Astrocyte of the hippocampus (primary cell): ENCODE results near the gene TFAP2B.

Source experiments
- DNase-seq: peaks from one replicate; pipeline ENCODE4 v3.0.0; 2011; ENCODE audit warnings: low read depth, low spot score

The TFAP2B gene

DNA sequence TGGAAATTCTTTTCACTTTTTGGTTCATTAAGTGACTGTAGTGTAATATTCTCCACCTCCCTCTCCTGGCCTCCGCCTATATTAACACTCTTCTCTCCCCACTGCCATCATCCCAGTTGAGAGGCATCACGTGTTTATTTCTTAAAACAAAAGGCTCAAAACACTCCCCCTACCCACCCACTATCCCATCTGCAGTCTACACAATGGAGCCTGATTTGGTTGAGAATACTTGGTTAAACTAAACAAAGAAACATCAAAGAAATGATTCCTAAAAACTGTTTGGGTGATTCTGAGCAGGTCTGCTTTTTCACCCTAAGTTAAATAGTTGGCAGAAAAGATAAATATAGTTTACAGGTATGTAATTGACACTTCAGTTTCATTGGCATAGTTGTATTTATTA lies 5.9 kb downstream of the TFAP2B start:
- DNase-seq: no peak

DNA sequence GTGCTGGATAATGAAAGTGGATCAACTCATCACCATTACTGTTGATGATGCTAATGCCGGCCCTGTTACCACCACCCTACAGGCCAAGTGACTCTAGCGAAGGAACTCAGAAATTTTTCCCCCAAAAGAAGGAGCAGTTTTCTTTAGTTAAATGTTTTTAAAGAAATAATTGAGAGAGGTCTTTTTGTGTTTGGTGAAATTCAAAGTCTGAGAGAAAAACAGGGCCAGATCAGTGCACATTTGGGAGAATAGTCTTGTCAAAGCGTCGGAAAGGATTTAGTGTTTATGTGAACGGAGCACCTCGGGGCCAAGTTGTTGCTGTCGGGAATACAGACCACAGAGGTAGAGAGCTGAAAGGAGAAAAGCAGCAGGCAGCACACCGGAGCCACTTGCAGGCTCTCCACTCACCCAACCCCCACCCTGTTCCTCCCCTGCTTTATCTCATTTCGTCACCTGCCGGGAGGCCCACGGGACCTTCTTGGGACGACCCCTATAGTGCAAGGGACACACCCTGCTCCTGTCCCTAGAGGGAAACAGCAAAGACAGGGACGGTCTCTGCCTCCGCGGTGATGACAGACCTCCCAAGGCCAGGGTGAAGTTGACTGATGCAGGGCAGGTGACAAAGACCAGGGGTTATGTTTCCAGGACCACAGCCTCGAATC lies 6.8 kb downstream of the TFAP2B start:
- DNase-seq: no peak

GRCh38 chr6:50826037-50826761 lies 7.5 kb downstream of the TFAP2B start:
- DNase-seq: no peak

GRCh38 chr6:50826803-50827202 lies 8.1 kb downstream of the TFAP2B start:
- DNase-seq: no peak

- no peak for DNase-seq
Measured at GRCh38 chr6:50829049-50829448, 10.4 kb downstream of the TFAP2B start.

GRCh38 chr6:50829898-50830444 lies 11.3 kb downstream of the TFAP2B start:
- no peak for DNase-seq

- no peak for DNase-seq
Measured at GRCh38 chr6:50831186-50831585, 12.5 kb downstream of the TFAP2B start.

DNA sequence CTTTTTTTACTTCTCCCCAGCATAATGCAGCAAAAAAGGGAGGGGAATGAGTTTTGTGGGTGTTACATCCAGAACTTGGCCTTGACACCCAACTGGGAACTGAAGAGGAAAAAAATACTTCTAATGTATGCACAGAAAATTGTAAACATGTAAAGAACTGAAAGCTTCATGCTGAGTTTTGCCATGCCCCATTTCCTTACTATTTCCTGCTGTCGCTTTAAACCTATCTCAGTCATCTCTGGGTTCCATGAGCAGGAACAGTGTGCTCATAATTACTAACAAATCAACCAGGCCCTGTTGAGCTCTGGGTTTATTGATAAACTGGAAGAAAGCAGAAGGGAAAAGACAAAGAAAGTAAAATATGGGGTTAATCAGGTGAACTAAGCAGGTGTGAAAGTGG lies 14.2 kb downstream of the TFAP2B start:
- DNase-seq: no peak

DNA sequence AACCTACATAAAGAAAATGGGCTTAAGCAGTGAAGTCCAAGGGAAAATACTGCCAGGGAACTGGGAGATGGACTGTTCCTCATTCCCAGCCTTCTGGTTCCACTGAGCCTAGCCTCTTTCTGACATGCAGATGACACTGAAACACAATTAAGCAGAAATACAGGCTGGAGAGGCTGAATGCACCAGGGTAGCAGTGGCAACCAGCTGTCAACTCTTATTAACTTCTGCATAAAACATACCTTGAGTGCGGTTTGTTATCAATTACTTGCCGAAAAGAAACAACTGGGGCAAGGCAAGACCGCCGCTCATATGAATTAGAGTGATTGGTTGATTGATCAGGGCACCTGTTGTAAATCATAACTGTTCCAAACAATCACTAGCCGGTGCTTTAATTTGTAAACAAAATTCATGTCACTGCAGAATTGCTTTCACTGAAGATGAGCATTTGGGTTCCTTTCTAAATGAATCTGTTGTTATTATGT lies 16.3 kb downstream of the TFAP2B start:
- no peak for DNase-seq

GRCh38 chr6:50836231-50836630 lies 17.6 kb downstream of the TFAP2B start:
- no peak for DNase-seq

GRCh38 chr6:50837589-50838445 lies 19.1 kb downstream of the TFAP2B start:
- no peak for DNase-seq

DNA sequence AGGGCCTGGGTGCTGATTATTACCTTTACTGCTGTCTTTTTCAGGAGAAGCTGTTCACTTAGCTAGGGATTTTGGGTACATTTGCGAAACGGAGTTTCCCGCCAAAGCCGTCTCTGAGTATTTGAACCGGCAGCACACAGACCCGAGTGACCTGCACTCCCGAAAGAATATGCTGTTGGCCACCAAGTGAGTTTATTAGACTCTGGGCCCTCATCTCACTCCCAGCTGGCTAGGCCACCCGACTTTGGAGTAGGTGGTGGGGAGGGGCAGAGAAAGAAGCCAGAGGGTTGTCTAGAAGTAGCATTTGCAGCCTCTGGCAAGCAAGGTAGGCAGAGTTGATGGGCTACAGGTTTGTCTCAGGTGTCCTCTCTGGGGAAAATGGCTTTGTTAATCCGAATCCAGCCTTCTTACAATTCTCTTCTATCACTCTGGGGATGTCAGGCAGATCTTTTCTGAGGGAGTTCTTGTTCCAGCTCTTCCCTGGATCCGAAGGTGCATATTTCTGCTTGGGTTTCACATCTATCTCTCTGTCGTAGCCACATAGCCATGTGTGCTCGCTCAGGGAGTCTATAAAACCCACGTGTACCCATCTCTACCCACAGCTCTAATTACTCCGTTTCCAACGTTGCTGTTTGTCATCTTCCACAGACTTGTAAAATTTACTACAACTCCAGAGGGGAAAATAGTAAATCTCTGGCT lies 21.6 kb downstream of the TFAP2B start:
- no peak for DNase-seq

DNA sequence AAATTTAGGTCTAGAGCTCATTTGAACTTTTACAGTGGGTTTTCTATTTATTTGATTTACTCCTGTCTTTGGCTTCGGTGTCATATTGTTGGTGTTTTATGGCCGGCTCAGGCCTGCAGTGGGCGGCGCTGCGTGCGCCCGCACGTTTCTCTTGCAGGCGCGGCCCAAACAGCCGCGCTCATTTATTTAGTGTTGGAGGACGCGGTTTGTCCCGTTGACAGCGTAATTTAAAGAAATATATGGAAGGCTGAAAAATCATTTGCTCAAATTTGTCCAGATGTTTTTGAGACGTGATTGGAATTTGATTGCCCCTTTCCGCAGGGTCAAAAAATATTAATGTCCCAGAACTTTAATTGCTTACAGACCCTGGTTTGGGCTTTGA lies 22.1 kb downstream of the TFAP2B start:
- no peak for DNase-seq

DNA sequence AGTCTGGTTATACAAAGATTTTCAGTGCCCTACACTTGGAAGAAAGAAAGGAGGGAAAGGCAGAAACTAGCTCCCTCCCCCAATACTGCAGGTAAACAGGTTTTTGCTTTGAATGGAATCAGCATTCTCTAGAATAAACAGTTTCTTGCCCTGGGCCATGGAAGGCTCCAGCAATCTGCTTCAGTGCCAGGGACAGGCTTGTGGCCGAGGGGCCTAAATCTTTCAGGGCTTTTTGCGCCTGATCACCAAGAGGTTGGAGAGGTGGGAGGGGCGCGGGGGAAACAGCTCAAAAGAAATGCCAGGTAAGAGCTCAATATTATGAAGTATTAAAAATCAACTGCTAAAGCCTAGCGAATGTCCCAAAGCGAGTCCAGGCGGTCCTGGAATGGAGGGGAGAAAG lies 23.8 kb downstream of the TFAP2B start:
- no peak for DNase-seq

DNA sequence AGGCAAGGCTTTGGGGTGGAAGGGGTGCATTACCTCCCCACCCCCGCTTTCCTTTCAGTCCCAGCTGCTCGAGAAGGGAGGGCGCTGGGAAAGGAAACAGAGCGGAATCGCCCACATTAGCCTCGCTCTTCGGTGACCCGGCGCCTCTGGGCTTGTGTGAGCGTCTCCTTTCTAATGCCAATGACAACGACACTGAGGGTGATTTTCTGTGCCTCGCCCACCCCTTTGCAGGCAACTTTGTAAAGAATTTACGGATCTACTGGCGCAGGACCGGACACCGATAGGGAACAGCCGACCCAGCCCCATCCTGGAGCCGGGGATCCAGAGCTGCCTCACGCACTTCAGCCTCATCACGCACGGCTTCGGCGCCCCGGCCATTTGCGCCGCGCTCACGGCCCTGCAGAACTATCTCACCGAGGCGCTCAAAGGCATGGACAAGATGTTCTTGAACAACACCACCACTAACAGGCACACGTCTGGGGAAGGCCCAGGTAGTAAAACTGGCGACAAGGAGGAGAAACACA lies 24.3 kb downstream of the TFAP2B start:
- DNase-seq: no peak

DNA sequence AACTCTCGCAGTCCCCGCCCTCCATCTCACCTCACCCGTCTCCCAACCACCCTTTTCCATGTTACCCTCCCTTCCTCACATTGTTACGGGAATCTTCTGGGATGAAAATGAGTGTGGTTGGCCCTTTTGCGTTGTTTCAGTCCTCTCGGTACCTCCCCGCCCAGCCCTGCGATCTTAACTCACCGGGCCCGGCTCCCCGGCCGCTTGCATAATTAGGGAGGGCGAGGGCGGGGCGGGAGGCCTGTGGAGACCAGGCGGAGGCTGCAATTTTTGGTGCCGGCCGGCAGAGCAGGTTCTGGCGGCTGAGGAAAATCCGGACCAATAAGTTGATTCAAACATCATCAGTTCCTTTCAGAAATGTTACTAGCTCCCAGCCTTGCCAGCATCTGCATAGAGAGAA lies 25.2 kb downstream of the TFAP2B start:
- DNase-seq: no peak

DNA sequence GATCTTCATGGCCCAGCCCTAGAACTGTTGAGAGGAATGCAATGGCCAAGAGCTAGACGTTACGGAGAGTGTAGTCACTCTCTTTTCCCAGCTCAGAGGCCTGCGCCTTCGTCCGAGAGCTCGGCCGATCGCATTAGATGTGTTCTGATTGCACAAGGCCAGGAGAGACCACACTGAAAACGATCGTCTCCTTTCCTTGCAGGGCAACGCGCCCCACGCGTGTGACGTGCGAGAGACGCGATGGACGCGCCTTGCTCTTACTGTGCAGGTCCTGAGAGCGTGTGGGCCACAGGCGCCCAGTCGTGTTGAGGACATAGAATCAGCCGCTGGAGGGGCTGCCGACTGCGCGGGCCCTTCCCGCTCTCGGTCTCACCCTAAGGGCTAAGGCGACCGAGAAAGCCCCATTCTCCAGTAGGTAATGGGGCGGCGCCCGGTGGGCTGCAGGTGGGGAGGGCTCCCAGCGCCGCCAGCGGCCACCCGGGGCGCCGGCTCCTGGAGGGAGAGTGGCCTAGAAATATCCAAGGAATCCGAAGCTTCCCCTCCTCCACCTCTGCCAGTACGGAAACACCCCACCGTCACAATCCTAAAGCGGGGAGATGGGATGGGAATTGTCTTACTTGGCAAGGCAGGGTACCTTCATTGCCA lies 26.9 kb downstream of the TFAP2B start:
- no peak for DNase-seq

- DNase-seq: no peak
Measured at GRCh38 chr6:50846144-50846851, 27.6 kb downstream of the TFAP2B start.

- DNase-seq: no peak
Measured at GRCh38 chr6:50846852-50847155, 28.1 kb downstream of the TFAP2B start.

DNA sequence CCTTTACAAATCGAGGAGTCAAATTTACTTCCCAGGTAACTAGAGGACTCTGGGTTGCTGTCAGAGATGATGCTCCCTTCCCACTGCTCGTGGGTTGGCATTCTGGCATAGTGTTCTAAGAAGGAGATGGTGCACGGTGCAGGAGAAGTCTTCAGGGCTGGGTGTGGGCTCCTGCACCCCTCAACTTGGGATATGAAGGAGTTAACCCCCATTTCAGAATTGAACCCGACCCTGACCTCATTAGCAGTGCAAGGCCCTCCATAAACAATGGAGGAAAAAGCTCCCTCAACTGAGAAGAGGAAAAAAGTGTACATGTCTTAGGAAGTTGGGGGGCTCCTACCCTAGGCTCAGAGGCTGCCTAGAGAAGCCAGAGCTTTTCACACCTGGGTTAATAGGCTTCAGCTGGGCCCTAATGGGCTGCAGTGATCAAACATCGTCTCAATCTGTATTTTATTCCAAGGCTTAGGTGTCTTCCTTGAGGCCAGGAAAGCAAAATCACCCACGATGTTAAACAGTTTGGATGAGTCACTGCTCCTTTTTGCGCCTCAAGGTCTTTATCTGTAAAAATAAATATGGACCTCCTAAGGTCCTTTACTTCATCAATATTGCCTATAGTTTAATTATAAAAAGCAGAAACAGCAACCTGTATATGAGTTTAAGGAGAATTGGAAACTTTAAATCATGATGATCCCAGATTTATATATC lies 29.4 kb downstream of the TFAP2B start:
- no peak for DNase-seq
